NT2/D1 (cell line): Measurements from ENCODE around the gene EGFR.

Experiments used
- SUZ12 ChIP-seq: IDR thresholded peaks from 2 replicates; pipeline ENCODE4 v1.6.1; 2011; ENCODE audit not compliant: insufficient read length, insufficient read depth; ENCODE audit errors: extremely low read depth
- YY1 ChIP-seq: IDR thresholded peaks from 2 replicates; pipeline ENCODE4 v1.6.1; 2011; ENCODE audit not compliant: insufficient read length, insufficient read depth

DNA sequence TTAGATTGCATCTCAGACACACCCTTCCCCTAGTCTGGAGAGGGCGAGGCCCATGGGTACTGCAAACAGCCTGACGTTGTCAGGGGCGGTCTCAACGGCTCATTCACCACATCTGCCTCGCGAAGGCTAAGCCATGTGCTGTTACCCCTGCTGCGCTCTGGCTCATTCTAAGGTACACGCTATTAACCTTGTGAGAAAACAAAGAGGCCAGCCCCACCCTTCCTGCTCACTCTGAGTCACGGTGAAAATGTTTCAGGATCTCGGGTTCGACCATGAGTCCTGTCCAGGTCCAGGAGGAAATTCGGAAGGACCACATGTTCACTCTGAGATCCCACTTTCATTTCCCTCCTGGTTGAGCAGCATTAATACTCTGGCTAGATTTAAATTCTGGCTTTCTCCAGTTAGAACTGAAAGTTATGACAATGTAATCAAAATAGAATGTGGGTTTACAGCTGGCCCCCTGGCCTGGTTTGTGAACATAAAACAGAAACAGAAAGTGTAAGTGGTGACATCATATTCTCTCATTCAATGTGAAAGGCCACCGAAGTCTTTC is 55.2 kb downstream of the EGFR start:
- TF ChIP-seq SUZ12 (no peak), YY1 (no peak)
